ENCODE results near the gene CACNG5. TPM values are rescaled to one million over a fixed set of nuclear protein-coding genes. Genes with fewer than 3 reads are reported as not detected.

Gene CACNG5
- not detected for total RNA-seq (2021; fragmentation: NEBNext Ultra II Directional; extraction: Animal tissue kit (Norgen Biotek cat#: 25700))
- long read RNA-seq, result 0 reads

GRCh38 chr17:66834919-66835454 is at the start of gene CACNG5:
TSS of gene CACNG5 (plus strand) at chr17:66835117. CDS start at chr17:66877333, 42,216 bp downstream.
- no peak for DNase-seq
- Mint-ChIP-seq H3K36me3 (ENCODE audit: low read depth) (no peaks in the 10 kb centered on the region), H3K4me1 (ENCODE audit: low read depth) (no peaks in the 10 kb centered on the region), H3K27me3 (ENCODE audit: insufficient read depth) (peaks cover 21% of the 10 kb centered on the region; the same call in 1 of the 2 replicates), H3K27ac (no peak within 1 kb of the TSS), H3K9me3 (no peaks in the 10 kb centered on the region), H3K4me3 (no peak within 1 kb of the TSS)
- no peak for TF ChIP-seq CTCF (IDR thresholded peaks at IDR 0.05)

- H3K4me3 Mint-ChIP-seq, result no peak overlapping the region
- H3K27me3 Mint-ChIP-seq (ENCODE audit: insufficient read depth), result no peaks in the 10 kb centered on the region; the same call in 1 of the 2 replicates
- DNase-seq, result no peak
- no peak for TF ChIP-seq CTCF (IDR thresholded peaks at IDR 0.05)
- H3K9me3 Mint-ChIP-seq, result no peaks in the 10 kb centered on the region
- no peak overlapping the region for H3K27ac Mint-ChIP-seq
- H3K4me1 Mint-ChIP-seq (ENCODE audit: low read depth), result no peaks in the 10 kb centered on the region
- H3K36me3 Mint-ChIP-seq (ENCODE audit: low read depth), result peaks cover 31% of the 10 kb centered on the region
Observed at GRCh38 chr17:66786107-66786506, 48.8 kb upstream of the CACNG5 start.

GRCh38 chr17:66787914-66788313 is 47.0 kb upstream of the CACNG5 start:
- 0 out of 2 replicates have a peak overlapping the region, but pooled peaks have one; percentile 4 for H3K27ac Mint-ChIP-seq
- peaks cover 2% of the 10 kb centered on the region for H3K27me3 Mint-ChIP-seq (ENCODE audit: insufficient read depth)
- DNase-seq, result no peak
- no peak for TF ChIP-seq CTCF (IDR thresholded peaks at IDR 0.05)
- H3K4me3 Mint-ChIP-seq, result no peak overlapping the region
- H3K4me1 Mint-ChIP-seq (ENCODE audit: low read depth), result no peaks in the 10 kb centered on the region
- H3K9me3 Mint-ChIP-seq, result no peaks in the 10 kb centered on the region
- peaks cover 38% of the 10 kb centered on the region for H3K36me3 Mint-ChIP-seq (ENCODE audit: low read depth)

- Mint-ChIP-seq H3K27me3 (ENCODE audit: insufficient read depth) (peaks cover 2% of the 10 kb centered on the region), H3K4me3 (no peak overlapping the region), H3K36me3 (ENCODE audit: low read depth) (peaks cover 48% of the 10 kb centered on the region), H3K9me3 (no peaks in the 10 kb centered on the region), H3K27ac (no peak overlapping the region), H3K4me1 (ENCODE audit: low read depth) (no peaks in the 10 kb centered on the region)
- no peak for TF ChIP-seq CTCF (IDR thresholded peaks at IDR 0.05)
- no peak for DNase-seq
Observed at GRCh38 chr17:66789093-66789492, 45.8 kb upstream of the CACNG5 start.

GRCh38 chr17:66789961-66790437 is 44.9 kb upstream of the CACNG5 start:
- no peak for TF ChIP-seq CTCF (IDR thresholded peaks at IDR 0.05)
- H3K9me3 Mint-ChIP-seq, result no peaks in the 10 kb centered on the region
- DNase-seq, result no peak
- H3K27me3 Mint-ChIP-seq (ENCODE audit: insufficient read depth), result peaks cover 2% of the 10 kb centered on the region
- H3K36me3 Mint-ChIP-seq (ENCODE audit: low read depth), result peaks cover 51% of the 10 kb centered on the region
- H3K27ac Mint-ChIP-seq, result no peak overlapping the region; the same call in 1 of the 2 replicates
- H3K4me1 Mint-ChIP-seq (ENCODE audit: low read depth), result no peaks in the 10 kb centered on the region
- no peak overlapping the region for H3K4me3 Mint-ChIP-seq

All from HFFc6 (cell line).